ENCODE measurements around the gene FKBP1A.

FKBP1A gene

DNA sequence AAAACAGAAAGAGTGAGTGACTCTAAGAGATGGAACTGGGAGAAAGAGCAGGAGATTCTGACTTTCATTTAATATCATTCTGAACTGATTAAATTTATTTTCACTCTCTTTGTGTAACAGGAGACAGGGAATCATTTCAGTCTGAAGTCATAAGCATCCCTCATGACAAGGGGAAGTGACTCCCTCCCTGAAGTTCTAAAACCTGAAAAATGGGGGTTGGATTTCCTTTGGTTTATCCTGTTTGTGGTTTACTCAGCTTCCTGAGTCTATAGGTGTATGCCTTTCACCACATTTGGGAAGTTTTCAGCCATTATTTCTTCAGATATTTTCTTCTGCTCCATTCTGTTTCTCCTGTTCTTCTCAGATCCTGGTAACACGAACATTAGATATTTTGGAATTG, 3.4 kb upstream of the FKBP1A start:
- intact Hi-C loops (cut with DNase I; ENCODE audit: low total_unique reads), result no loop called here
- H3K4me3 ChIP-seq, result no peak overlapping the region
- H3K27ac ChIP-seq, result no peak overlapping the region
- H3K36me3 ChIP-seq, result no peaks in the 10 kb centered on the region
- no peak for TF ChIP-seq CTCF (IDR thresholded peaks at IDR 0.05)
- DNase-seq, result no peak
- H3K9me3 ChIP-seq, result no peaks in the 10 kb centered on the region
- peaks cover 0 to 25% of the 10 kb centered on the region in 2 donors for H3K27me3 ChIP-seq
- peaks cover 0 to 19% (median 12%) of the 10 kb centered on the region in 4 donors for H3K4me1 ChIP-seq

- Histone ChIP-seq H3K36me3 (no peaks in the 10 kb centered on the region), H3K27ac (no peak overlapping the region), H3K9me3 (no peaks in the 10 kb centered on the region), H3K4me3 (no peak overlapping the region), H3K4me1 (peaks cover 0 to 34% (median 27%) of the 10 kb centered on the region in 4 donors), H3K27me3 (peaks cover 0 to 13% of the 10 kb centered on the region in 2 donors)
- no peak for TF ChIP-seq CTCF (IDR thresholded peaks at IDR 0.05)
- no peak for DNase-seq
- intact Hi-C loops (cut with DNase I; ENCODE audit: low total_unique reads), result loop anchor here (5.0 kb wide), 2 partner anchors 72 to 73 kb away; partner anchors contain the start of gene NSFL1C
Observed at GRCh38 chr20:1394686-1395085, 1.8 kb upstream of the FKBP1A start.

GRCh38 chr20:1393507-1393882, 641 bp upstream of the FKBP1A start:
- intact Hi-C loops (cut with DNase I; ENCODE audit: low total_unique reads), result loop anchor here (5.0 kb wide), 2 partner anchors 71 to 74 kb away; partner anchors contain the start of gene NSFL1C
- H3K4me3 ChIP-seq, result peak overlapping the region; percentile 70 to 84
- peak overlapping the region; percentile 71 to 72 for H3K27ac ChIP-seq

GRCh38 chr20:1392443-1392692, 486 bp downstream of the FKBP1A start:
- peaks cover 0 to 47% (median 40%) of the 10 kb centered on the region in 4 donors for H3K4me1 ChIP-seq
- intact Hi-C loops (cut with DNase I; ENCODE audit: low total_unique reads), result loop anchor here (5.0 kb wide), 2 partner anchors 70 to 75 kb away; partner anchors contain the start of gene NSFL1C
- H3K36me3 ChIP-seq, result no peaks in the 10 kb centered on the region
- DNase-seq, result no peak
- TF ChIP-seq CTCF (IDR thresholded peaks at IDR 0.05), result no peak
- H3K4me3 ChIP-seq, result peak overlapping the region; percentile 70 to 84
- no peaks in the 10 kb centered on the region for H3K9me3 ChIP-seq
- peaks cover 0 to 3% of the 10 kb centered on the region in 2 donors for H3K27me3 ChIP-seq
- H3K27ac ChIP-seq, result peak overlapping the region; percentile 71 to 72

More at GRCh38 chr20:1393507-1393882, 641 bp upstream of the FKBP1A start:
- peaks cover 0 to 46% (median 38%) of the 10 kb centered on the region in 4 donors for H3K4me1 ChIP-seq
- no peaks in the 10 kb centered on the region for H3K36me3 ChIP-seq
- peaks cover 0 to 10% of the 10 kb centered on the region in 2 donors for H3K27me3 ChIP-seq
- no peak for DNase-seq
- H3K9me3 ChIP-seq, result no peaks in the 10 kb centered on the region
- TF ChIP-seq CTCF (IDR thresholded peaks at IDR 0.05), result no peak

- no peaks in the 10 kb centered on the region for H3K36me3 ChIP-seq
- H3K4me1 ChIP-seq, result peaks cover 0 to 52% (median 40%) of the 10 kb centered on the region in 4 donors
- intact Hi-C loops (cut with DNase I; ENCODE audit: low total_unique reads), result loop anchor here (5.0 kb wide), 2 partner anchors 70 to 75 kb away; partner anchors contain the start of gene NSFL1C
- H3K27me3 ChIP-seq, result no peaks in the 10 kb centered on the region
- H3K27ac ChIP-seq, result peak overlapping the region; percentile 71 to 72
- no peak for TF ChIP-seq CTCF (IDR thresholded peaks at IDR 0.05)
- H3K4me3 ChIP-seq, result peak overlapping the region; percentile 70 to 84
- no peak for DNase-seq
- no peaks in the 10 kb centered on the region for H3K9me3 ChIP-seq
Observed at GRCh38 chr20:1391640-1392442, 1.0 kb downstream of the FKBP1A start.

Data from tibial artery (tissue), 4 donors.